HCT116 (cell line): ENCODE data around the gene NT5E. TPM values are rescaled to one million over a fixed set of nuclear protein-coding genes. Genes with fewer than 3 reads are reported as not detected.

ENCODE experiments used
- ATAC-seq: fragments of 200-7000 bp; cut with Tn5 transposase; 2 replicates; pipeline ENCODE4 v1.9.1; 2020; ENCODE audit warnings: mild to moderate bottlenecking, moderate library complexity
- BruUV-seq: library from RNA; stranded (reverse); fragments of 400-500 nt; replicated peaks from 2 replicates; lab custom pipeline; 2021; lab: Mats Ljungman, UMichigan
- CTCF ChIA-PET: fragments of 300-600 bp; sonication (Branson Sonifier 250); formaldehyde crosslinking; loops from one replicate; lab custom pipeline; 2021; ENCODE audit warnings: antibody characterized with exemption; lab: Charles Lee
- POLR2A ChIA-PET: fragments of 300-600, 350-600 bp; sonication (Branson Sonifier 250); formaldehyde crosslinking; loops from one replicate; lab custom pipeline; 2021; ENCODE audit warnings: antibody characterized with exemption; lab: Charles Lee
- RAD21 ChIA-PET, 2 experiments: fragments of 300-600 bp; sonication (Branson Sonifier 250); formaldehyde crosslinking; loops; one replicate each; lab custom pipeline; 2023; ENCODE audit warnings: low total read pairs in 2 of 2; ENCODE audit not compliant: uncharacterized antibody in 2 of 2, unreplicated experiment in 2 of 2, low non-redundant PET in 1 of 2; lab: Charles Lee
- DNase-seq: peaks from one replicate; pipeline ENCODE4 v3.0.0-alpha.2; 2010; ENCODE audit warnings: low read depth, low spot score
- H2AFZ ChIP-seq: fragments of 200-600 bp; shearing (Covaris generic), sonication (generic); 2 replicates; pipeline ENCODE4 v1.6.1; 2017; ENCODE audit warnings: low read depth, mixed run types, mixed read lengths, antibody characterized with exemption, low read length; ENCODE audit not compliant: poor library complexity, severe bottlenecking
- H3K27ac ChIP-seq: 2 replicates; pipeline ENCODE4 v1.5.1; 2012; ENCODE audit warnings: low read depth, low read length
- H3K27me3 ChIP-seq: fragments of 200-600 bp; sonication (generic); 2 replicates; pipeline ENCODE4 v1.6.1; 2016; ENCODE audit warnings: mixed run types, low read length, mixed read lengths; ENCODE audit not compliant: insufficient read depth
- H3K36me3 ChIP-seq, 2 experiments: fragments of 200-500 bp in 1 of 2; fragments of 200-600 bp in 1 of 2; sonication (Bioruptor generic) in 1 of 2; sonication (generic) in 1 of 2; 2 replicates each; pipeline versions ENCODE4 v1.5.1 to v1.6.1; 2014 to 2016; ENCODE audit warnings: low read length in 2 of 2, inconsistent platforms in 1 of 2, mixed read lengths in 1 of 2, mixed run types in 1 of 2; ENCODE audit not compliant: insufficient read depth in 2 of 2, control insufficient read depth in 1 of 2
- H3K4me1 ChIP-seq, 2 experiments: fragments of 200-600 bp in 1 of 2; sonication (generic) in 1 of 2; 2 replicates each; pipeline versions ENCODE4 v1.5.1 to v1.6.1; 2012 to 2017; ENCODE audit warnings: low read length in 2 of 2, inconsistent platforms in 1 of 2, mild to moderate bottlenecking in 1 of 2, mixed read lengths in 1 of 2, mixed run types in 1 of 2, moderate library complexity in 1 of 2; ENCODE audit not compliant: insufficient read depth in 2 of 2, control insufficient read depth in 1 of 2
- H3K4me2 ChIP-seq: fragments of 200-600 bp; sonication (generic); 2 replicates; pipeline ENCODE4 v1.6.1; 2017; ENCODE audit warnings: mixed run types, low read length, mixed read lengths
- H3K4me3 ChIP-seq, 2 experiments: fragments of 200-600 bp in 1 of 2; sonication (generic) in 1 of 2; replicated peaks in 1 of 2; 2 replicates each; pipeline ENCODE4 v1.5.1; 2011 to 2016; ENCODE audit warnings: low read length in 2 of 2, control low read depth in 1 of 2, low read depth in 1 of 2, mild to moderate bottlenecking in 1 of 2, mixed read lengths in 1 of 2, mixed run types in 1 of 2
- H3K79me2 ChIP-seq: fragments of 200-600 bp; sonication (generic); 2 replicates; pipeline ENCODE4 v1.6.1; 2017; ENCODE audit warnings: mild to moderate bottlenecking, mixed run types, low read length, moderate library complexity, mixed read lengths; ENCODE audit not compliant: insufficient read depth
- H3K9ac ChIP-seq: fragments of 200-600 bp; sonication (generic); 2 replicates; pipeline ENCODE4 v1.6.1; 2016; ENCODE audit warnings: low read length, mixed read lengths
- H3K9me2 ChIP-seq: fragments of 200-600 bp; sonication (generic), shearing (Covaris generic); 2 replicates; pipeline ENCODE4 v1.6.1; 2017; ENCODE audit warnings: mixed run types, mild to moderate bottlenecking, moderate library complexity; ENCODE audit not compliant: insufficient read depth
- H3K9me3 ChIP-seq, 2 experiments: fragments of 200-500 bp in 1 of 2; fragments of 200-600 bp in 1 of 2; sonication (Bioruptor generic) in 1 of 2; sonication (generic) in 1 of 2; 2 replicates each; pipeline ENCODE4 v1.6.1; 2014 to 2017; ENCODE audit warnings: low read length in 2 of 2, mixed read lengths in 2 of 2, inconsistent platforms in 1 of 2, low read depth in 1 of 2, mild to moderate bottlenecking in 1 of 2, mixed run types in 1 of 2, moderate library complexity in 1 of 2; ENCODE audit not compliant: control insufficient read depth in 1 of 2, insufficient read depth in 1 of 2
- H4K20me1 ChIP-seq: fragments of 200-600 bp; sonication (generic), shearing (Covaris generic); 2 replicates; pipeline ENCODE4 v1.6.1; 2017; ENCODE audit warnings: mixed run types, mild to moderate bottlenecking, moderate library complexity; ENCODE audit not compliant: insufficient read depth
- EGR1 ChIP-seq: IDR thresholded peaks from 2 replicates; pipeline ENCODE4 v1.6.1; 2012; ENCODE audit warnings: low read depth
- ELF1 ChIP-seq: IDR thresholded peaks from 2 replicates; pipeline ENCODE4 v1.6.1; 2012; ENCODE audit warnings: low read depth, borderline replicate concordance
- FOSL1 ChIP-seq: IDR thresholded peaks from 2 replicates; pipeline ENCODE4 v1.6.1; 2012; ENCODE audit warnings: low read depth
- JUND ChIP-seq: IDR thresholded peaks from 2 replicates; pipeline ENCODE4 v1.6.1; 2012
- POLR2A ChIP-seq: IDR thresholded peaks from 2 replicates; pipeline ENCODE4 v1.7.0; 2011; ENCODE audit warnings: borderline replicate concordance; ENCODE audit not compliant: insufficient read depth, insufficient read length; ENCODE audit errors: extremely low read depth
- POLR2AphosphoS5 ChIP-seq: IDR thresholded peaks from 2 replicates; pipeline ENCODE4 v1.6.1; 2011; ENCODE audit warnings: mild to moderate bottlenecking, low read depth, low read length, moderate library complexity
- RAD21 ChIP-seq: IDR thresholded peaks from 2 replicates; pipeline ENCODE4 v1.6.1; 2012; ENCODE audit warnings: low read depth, mild to moderate bottlenecking
- SP1 ChIP-seq: IDR thresholded peaks from 2 replicates; pipeline ENCODE4 v1.6.1; 2012; ENCODE audit warnings: low read depth
- SRF ChIP-seq: IDR thresholded peaks from 2 replicates; pipeline ENCODE4 v1.6.1; 2012; ENCODE audit warnings: low read depth
- YY1 ChIP-seq: IDR thresholded peaks from 2 replicates; pipeline ENCODE4 v1.6.1; 2011; ENCODE audit warnings: low read length, low read depth, moderate library complexity, mild to moderate bottlenecking; ENCODE audit not compliant: insufficient replicate concordance; ENCODE audit errors: extremely low read depth
- ZBTB33 ChIP-seq: IDR thresholded peaks from 2 replicates; pipeline ENCODE4 v1.6.1; 2011; ENCODE audit warnings: mild to moderate bottlenecking, low read length, moderate library complexity; ENCODE audit not compliant: insufficient replicate concordance; ENCODE audit errors: extremely low read depth
- ZFX ChIP-seq: fragments of 450-650 bp; IDR thresholded peaks from 2 replicates; pipeline ENCODE4 v1.6.1; 2017
- intact Hi-C: fragments of 100-400 bp; cut with micrococcal nuclease; formaldehyde crosslinking; loops from 2 replicates; pipeline ENCODE4 v1.10.0; 2022
- total RNA-seq: library from RNA; stranded (reverse); gene quantifications from one replicate; pipeline ENCODE4 v1.2.1, GENCODE V29; 2021; ENCODE audit not compliant: unreplicated experiment
- TF ChIP-seq, protein P1 (sequence below): IDR thresholded peaks from 2 replicates; pipeline ENCODE4 v1.6.1; 2012
- TF ChIP-seq, protein P2 (sequence below): IDR thresholded peaks from 2 replicates; pipeline ENCODE4 v1.6.1; 2012

NT5E gene
- total RNA-seq, 1 experiment from 2014 or later: 68.2 TPM

GRCh38 chr6:85458782-85459181, 8.9 kb downstream of the NT5E start:
- Histone ChIP-seq H3K79me2 (peaks cover 52% of the 10 kb centered on the region), H3K9me3 (no peaks in the 10 kb centered on the region), H3K4me3 (no peak overlapping the region), H3K9me2 (no peaks in the 10 kb centered on the region), H3K27me3 (no peaks in the 10 kb centered on the region), H4K20me1 (no peaks in the 10 kb centered on the region), H2AFZ (no peak overlapping the region), H3K36me3 (no peaks in the 10 kb centered on the region; a peak in 1 of 4 replicates), H3K9ac (peak overlapping the region; percentile 13), H3K27ac (peak overlapping the region; percentile 20; the same call in 1 of the 2 replicates), H3K4me1 (peaks cover 42 to 100% of the 10 kb centered on the region in 2 experiments), H3K4me2 (peak overlapping the region; percentile 50)
- ATAC-seq: peak; percentile 19; the same call in 1 of the 2 replicates
- TF ChIP-seq POLR2AphosphoS5 (no peak), EGR1 (no peak), ZBTB33 (no peak), SRF (no peak), RAD21 (no peak), YY1 (no peak), JUND (no peak), ELF1 (no peak), SP1 (no peak), ZFX (no peak), FOSL1 (no peak), POLR2A (no peak)
- TF ChIP-seq, protein P1, sequence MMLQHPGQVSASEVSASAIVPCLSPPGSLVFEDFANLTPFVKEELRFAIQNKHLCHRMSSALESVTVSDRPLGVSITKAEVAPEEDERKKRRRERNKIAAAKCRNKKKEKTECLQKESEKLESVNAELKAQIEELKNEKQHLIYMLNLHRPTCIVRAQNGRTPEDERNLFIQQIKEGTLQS: no peak
- TF ChIP-seq, protein P2, sequence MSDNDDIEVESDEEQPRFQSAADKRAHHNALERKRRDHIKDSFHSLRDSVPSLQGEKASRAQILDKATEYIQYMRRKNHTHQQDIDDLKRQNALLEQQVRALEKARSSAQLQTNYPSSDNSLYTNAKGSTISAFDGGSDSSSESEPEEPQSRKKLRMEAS: no peak
- DNase-seq: no peak
- POLR2A ChIA-PET: interaction anchor here (1.9 to 2.8 kb wide), 3 partner anchors 9 to 98 kb away, joined by 6 to 15 read pairs (median 7); partner anchors contain the start of gene NT5E
- intact Hi-C loops: no loop called here
- BruUV-seq: no TSS peak
- CTCF ChIA-PET: interaction anchor here (1.0 to 3.4 kb wide), 2 partner anchors 24 to 104 kb away, joined by 3 to 15 read pairs; no protein-coding TSS in a partner anchor
- RAD21 ChIA-PET: interaction anchor here in 1 of 2 experiments (0.7 kb wide), 1 partner anchor 97 kb away, joined by 3 read pairs; no protein-coding TSS in a partner anchor
